H1 (cell line): ENCODE measurements around the gene TTC34. TPM values are rescaled to one million over a fixed set of nuclear protein-coding genes. Genes with fewer than 3 reads are reported as not detected.

Experiments used
- CTCF ChIA-PET: fragments of 300-600 bp; sonication (Branson Sonifier 250); formaldehyde crosslinking; loops from one replicate; lab custom pipeline; 2021; ENCODE audit not compliant: partially characterized antibody; lab: Charles Lee
- POLR2A ChIA-PET: fragments of 300-600 bp; sonication (Branson Sonifier 250); formaldehyde crosslinking; loops from one replicate; lab custom pipeline; 2021; ENCODE audit warnings: inconsistent platforms; ENCODE audit not compliant: partially characterized antibody; lab: Charles Lee
- DNase-seq, 2 experiments: peaks; one replicate each; pipeline versions ENCODE4 v3.0.0 to v3.0.0-alpha.2; 2010 to 2022; ENCODE audit warnings: low spot score in 2 of 2, low read depth in 1 of 2, mixed read lengths in 1 of 2
- FAIRE-seq: peaks from 2 replicates; lab custom pipeline; 2011; peaks lifted over from hg19 to GRCh38; lab: Jason Lieb, UNC
- H2AFZ ChIP-seq: 2 replicates; pipeline ENCODE4 v1.8.1; 2012; ENCODE audit warnings: low read length, inconsistent platforms
- H2AK5ac ChIP-seq: 2 replicates; pipeline ENCODE4 v1.6.1; 2013; ENCODE audit warnings: low read depth, low read length
- H2BK120ac ChIP-seq: replicated peaks from 2 replicates; pipeline ENCODE3; 2013; ENCODE audit warnings: low read depth, low read length, inconsistent platforms
- H2BK12ac ChIP-seq: 2 replicates; pipeline ENCODE4 v1.6.1; 2013; ENCODE audit warnings: low read depth, low read length
- H2BK15ac ChIP-seq: 2 replicates; pipeline ENCODE4 v1.6.1; 2013; ENCODE audit warnings: low read length
- H2BK20ac ChIP-seq: 2 replicates; pipeline ENCODE4 v1.6.1; 2013; ENCODE audit warnings: low read length
- H2BK5ac ChIP-seq: 2 replicates; pipeline ENCODE4 v1.6.1; 2013; ENCODE audit warnings: low read depth, low read length
- H3K14ac ChIP-seq: 2 replicates; pipeline ENCODE4 v1.6.1; 2013; ENCODE audit warnings: inconsistent platforms; ENCODE audit not compliant: insufficient read length
- H3K18ac ChIP-seq: 2 replicates; pipeline ENCODE4 v1.6.1; 2013; ENCODE audit warnings: low read length; ENCODE audit errors: extremely low read depth
- H3K23ac ChIP-seq: 2 replicates; pipeline ENCODE4 v1.6.1; 2013; ENCODE audit warnings: inconsistent platforms; ENCODE audit not compliant: insufficient read length
- H3K23me2 ChIP-seq: 2 replicates; pipeline ENCODE4 v1.6.1; 2013; ENCODE audit warnings: low read depth, low read length
- H3K27ac ChIP-seq: 2 replicates; pipeline ENCODE4 v1.6.1; 2011; ENCODE audit warnings: low read depth, low read length, inconsistent platforms
- H3K27me3 ChIP-seq, 4 experiments: replicated peaks in 1 of 4; 1 replicate in 1 of 4; 2 replicates in 3 of 4; pipeline versions ENCODE4 v1.6.1 to v1.8.1; 2011 to 2013; ENCODE audit warnings: low read length in 3 of 4, mild to moderate bottlenecking in 3 of 4, inconsistent platforms in 2 of 4, mixed read lengths in 2 of 4, moderate library complexity in 1 of 4; ENCODE audit not compliant: control insufficient read depth in 3 of 4, insufficient read depth in 3 of 4; ENCODE audit errors: extremely low read depth in 1 of 4
- H3K36me3 ChIP-seq, 4 experiments: 2 replicates each; pipeline versions ENCODE4 v1.6.1 to v1.8.1; 2011 to 2013; ENCODE audit warnings: mild to moderate bottlenecking in 4 of 4, low read length in 3 of 4, moderate library complexity in 2 of 4, control low read depth in 1 of 4, inconsistent platforms in 1 of 4; ENCODE audit not compliant: insufficient read depth in 4 of 4, control insufficient read depth in 2 of 4
- H3K4ac ChIP-seq: replicated peaks from 2 replicates; pipeline ENCODE3; 2013; ENCODE audit warnings: low read length, low read depth, mixed read lengths, inconsistent platforms; ENCODE audit not compliant: insufficient read length
- H3K4me1 ChIP-seq, 4 experiments: replicated peaks in 1 of 4; 1 replicate in 1 of 4; 2 replicates in 3 of 4; pipeline versions ENCODE4 v1.6.1 to v1.8.1; 2011 to 2013; ENCODE audit warnings: low read length in 3 of 4, inconsistent platforms in 2 of 4, mixed read lengths in 1 of 4; ENCODE audit not compliant: insufficient read depth in 4 of 4, control insufficient read depth in 3 of 4
- H3K4me2 ChIP-seq, 2 experiments: 2 replicates each; pipeline versions ENCODE4 v1.6.1 to v1.8.1; 2011 to 2013; ENCODE audit warnings: low read depth in 2 of 2, low read length in 2 of 2, control low read depth in 1 of 2, inconsistent platforms in 1 of 2, mild to moderate bottlenecking in 1 of 2; ENCODE audit not compliant: insufficient read depth in 1 of 2
- H3K4me3 ChIP-seq, 4 experiments: fragments of 200-600, 300-600 bp in 1 of 4; sonication (generic), shearing (Covaris generic), sonication (Bioruptor Twin) in 1 of 4; 2 replicates each; pipeline versions ENCODE4 v1.5.1 to v1.8.1; 2011 to 2016; ENCODE audit warnings: low read length in 4 of 4, low read depth in 3 of 4, control low read depth in 2 of 4, inconsistent platforms in 2 of 4, mild to moderate bottlenecking in 2 of 4, mixed read lengths in 1 of 4, moderate library complexity in 1 of 4; ENCODE audit not compliant: insufficient read depth in 2 of 4; ENCODE audit errors: extremely low read depth in 1 of 4
- H3K56ac ChIP-seq: replicated peaks from 2 replicates; pipeline ENCODE3; 2013; ENCODE audit warnings: low read depth, mild to moderate bottlenecking, mixed read lengths, low read length, inconsistent platforms; ENCODE audit not compliant: insufficient read length
- H3K79me1 ChIP-seq: 2 replicates; pipeline ENCODE4 v1.6.1; 2013; ENCODE audit warnings: low read depth, low read length, control low read depth
- H3K79me2 ChIP-seq, 2 experiments: 2 replicates each; pipeline versions ENCODE4 v1.6.1 to v1.8.1; 2012 to 2013; ENCODE audit warnings: low read length in 2 of 2, mild to moderate bottlenecking in 2 of 2, inconsistent platforms in 1 of 2; ENCODE audit not compliant: insufficient read depth in 2 of 2, control insufficient read depth in 1 of 2
- H3K9ac ChIP-seq, 4 experiments: replicated peaks in 1 of 4; 1 replicate in 1 of 4; 2 replicates in 3 of 4; pipeline versions ENCODE4 v1.6.1 to v1.8.1; 2011 to 2013; ENCODE audit warnings: low read depth in 3 of 4, low read length in 3 of 4, control low read depth in 2 of 4, mild to moderate bottlenecking in 2 of 4, moderate library complexity in 2 of 4, inconsistent platforms in 1 of 4; ENCODE audit errors: extremely low read depth in 1 of 4
- H3K9me3 ChIP-seq, 2 experiments: 2 replicates each; pipeline versions ENCODE4 v1.6.1 to v1.8.1; 2012 to 2013; ENCODE audit warnings: mild to moderate bottlenecking in 2 of 2, moderate library complexity in 2 of 2, control low read depth in 1 of 2, inconsistent platforms in 1 of 2, low read depth in 1 of 2, low read length in 1 of 2, mixed read lengths in 1 of 2; ENCODE audit not compliant: insufficient read depth in 2 of 2
- H4K20me1 ChIP-seq, 2 experiments: replicated peaks in 1 of 2; 2 replicates each; pipeline versions ENCODE3 to v1.8.1; 2011 to 2013; ENCODE audit warnings: inconsistent platforms in 2 of 2, low read length in 2 of 2, mild to moderate bottlenecking in 1 of 2; ENCODE audit not compliant: insufficient read depth in 2 of 2, control insufficient read depth in 1 of 2
- H4K5ac ChIP-seq: 2 replicates; pipeline ENCODE4 v1.6.1; 2013; ENCODE audit warnings: low read length, low read depth, mixed read lengths, inconsistent platforms; ENCODE audit not compliant: insufficient read length
- H4K8ac ChIP-seq: 2 replicates; pipeline ENCODE4 v1.8.0; 2013; ENCODE audit warnings: mild to moderate bottlenecking, moderate library complexity, low read length, inconsistent platforms; ENCODE audit not compliant: insufficient read depth; ENCODE audit errors: extremely low read depth
- H4K91ac ChIP-seq: replicated peaks from 2 replicates; pipeline ENCODE3; 2013; ENCODE audit warnings: low read length, mixed read lengths, inconsistent platforms; ENCODE audit not compliant: insufficient read length
- BACH1 ChIP-seq: IDR thresholded peaks from 2 replicates; pipeline ENCODE4 v1.6.1; 2012; ENCODE audit warnings: low read length, improper control_type of control experiment
- BCL11A ChIP-seq, 2 experiments: IDR thresholded peaks; one replicate each; pipeline ENCODE4 v1.6.1; 2011; ENCODE audit warnings: low read depth in 2 of 2, low read length in 2 of 2, mild to moderate bottlenecking in 2 of 2
- BRCA1 ChIP-seq: IDR thresholded peaks from 2 replicates; pipeline ENCODE4 v1.6.1; 2012; ENCODE audit warnings: low read depth, low read length, improper control_type of control experiment
- EGR1 ChIP-seq: IDR thresholded peaks from 2 replicates; pipeline ENCODE4 v1.6.1; 2011; ENCODE audit warnings: low read depth, low read length, borderline replicate concordance
- HDAC6 ChIP-seq: IDR thresholded peaks from one replicate; pipeline ENCODE4 v1.7.1; 2012; ENCODE audit warnings: low read depth, mild to moderate bottlenecking, inconsistent platforms, low read length, moderate library complexity
- JUN ChIP-seq: IDR thresholded peaks from 2 replicates; pipeline ENCODE4 v1.6.1; 2011; ENCODE audit warnings: low read depth, mild to moderate bottlenecking, improper control_type of control experiment, low read length
- MAFK ChIP-seq: IDR thresholded peaks from 2 replicates; pipeline ENCODE4 v1.6.1; 2012; ENCODE audit warnings: low read depth, mild to moderate bottlenecking, improper control_type of control experiment, low read length
- NRF1 ChIP-seq: IDR thresholded peaks from 2 replicates; pipeline ENCODE4 v1.6.1; 2011; ENCODE audit warnings: mild to moderate bottlenecking, low read depth, low read length, improper control_type of control experiment
- POLR2A ChIP-seq, 2 experiments: IDR thresholded peaks; 1 replicate in 1 of 2; 2 replicates in 1 of 2; pipeline ENCODE4 v1.6.1; 2011; ENCODE audit warnings: low read depth in 2 of 2, low read length in 2 of 2, mild to moderate bottlenecking in 2 of 2; ENCODE audit errors: control extremely low read depth in 1 of 2
- SP4 ChIP-seq: IDR thresholded peaks from 2 replicates; pipeline ENCODE4 v1.6.1; 2012; ENCODE audit warnings: low read length, inconsistent platforms
- SRF ChIP-seq: IDR thresholded peaks from 2 replicates; pipeline ENCODE4 v1.6.1; 2011; ENCODE audit warnings: mild to moderate bottlenecking, low read depth, low read length, moderate library complexity
- TCF12 ChIP-seq: IDR thresholded peaks from 2 replicates; pipeline ENCODE4 v1.6.1; 2011; ENCODE audit warnings: low read depth, mild to moderate bottlenecking, low read length
- TEAD4 ChIP-seq: IDR thresholded peaks from 2 replicates; pipeline ENCODE4 v1.6.1; 2012; ENCODE audit warnings: low read depth, low read length, inconsistent platforms, mixed read lengths
- ZNF274 ChIP-seq: IDR thresholded peaks from 2 replicates; pipeline ENCODE4 v1.7.0; 2012; ENCODE audit warnings: low read length, borderline replicate concordance; ENCODE audit errors: extremely low read depth
- WGBS, 2 experiments: shearing (Covaris generic) in 1 of 2; methylation state at CpG; one replicate each; pipeline versions ENCODE4 v1.1.6 to v1.1.7; 2013 to 2015; ENCODE audit warnings: low lambda C conversion rate in 2 of 2, mixed read lengths in 2 of 2, inconsistent platforms in 1 of 2, low coverage in 1 of 2, missing lambda C conversion rate in 1 of 2; ENCODE audit not compliant: insufficient replicate concordance in 2 of 2, insufficient coverage in 1 of 2, insufficient read length in 1 of 2; ENCODE audit errors: extremely low coverage in 1 of 2, missing lambda C conversion rate in 1 of 2; 5-methylcytosine and 5-hydroxymethylcytosine counted together
- polyA plus RNA-seq, 7 experiments: library from polyadenylated mRNA; depleted of rRNA in 3 of 7; stranded (reverse) in 5 of 7; unstranded in 2 of 7; fragments of >200 nt in 5 of 7; fragments of 200-250 nt in 2 of 7; gene quantifications; 1 replicate in 5 of 7; 2 replicates in 1 of 7; 4 replicates in 1 of 7; pipeline versions ENCODE4 v1.2.1 to v1.2.3, GENCODE V29; 2011 to 2013; ENCODE audit warnings: missing spikeins in 2 of 7, mixed read lengths in 2 of 7
- total RNA-seq: library from RNA; stranded (reverse); fragmentation: NEBNext Ultra II Directional; extraction: Animal tissue kit (Norgen Biotek cat#: 25700); gene quantifications from 2 replicates; pipeline ENCODE4 v1.2.1, GENCODE V29; 2021
- TF ChIP-seq, protein P1 (sequence below): IDR thresholded peaks from 2 replicates; pipeline ENCODE4 v1.6.1; 2011; ENCODE audit warnings: low read depth, mild to moderate bottlenecking, low read length; ENCODE audit not compliant: insufficient read depth

The TTC34 gene
- total and polyA plus RNA-seq, 2 of the 8 experiments (the other 6 are each of a cell fraction or from before 2014, with no cell fraction given): 0.23 to 0.50 TPM

DNA sequence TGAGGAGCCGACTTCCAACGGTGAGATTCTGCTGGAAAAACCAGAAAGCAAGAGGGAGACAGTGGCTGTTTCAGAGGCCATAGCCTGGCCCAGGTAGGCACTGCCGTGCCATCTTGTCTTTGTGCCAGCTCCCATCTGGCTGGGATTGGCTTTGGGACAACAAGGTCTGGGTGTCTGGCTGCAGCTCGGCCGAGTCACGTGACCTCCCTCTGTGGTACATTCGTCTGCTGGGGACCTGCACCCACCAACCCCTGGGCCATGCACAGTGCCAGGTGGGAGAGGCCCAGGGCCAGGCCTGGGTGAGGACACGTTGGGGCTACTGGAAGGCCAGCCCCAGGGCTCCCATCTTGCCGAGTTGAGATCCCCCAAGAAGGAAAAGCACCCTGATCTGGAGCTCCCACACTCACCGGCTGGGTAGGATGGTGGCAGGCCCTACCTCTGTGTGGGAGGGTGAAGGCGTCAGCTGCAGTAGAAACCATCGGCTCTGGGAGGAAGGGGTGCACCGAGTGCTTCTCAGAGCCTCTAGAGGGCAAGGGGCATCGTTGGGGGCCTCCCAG lies 25.3 kb upstream of the TTC34 start:
- no peaks in the 10 kb centered on the region for H3K79me2 ChIP-seq
- DNase-seq (no peak), FAIRE-seq (no peak)
- peaks cover 81 to 96% of the 10 kb centered on the region in 2 experiments for H3K9me3 ChIP-seq
- TF ChIP-seq TEAD4: no peak
- no peak for TF ChIP-seq MAFK
- no peak for TF ChIP-seq ZNF274
- TF ChIP-seq HDAC6: no peak
- no peak for TF ChIP-seq SRF
- TF ChIP-seq, protein P1, sequence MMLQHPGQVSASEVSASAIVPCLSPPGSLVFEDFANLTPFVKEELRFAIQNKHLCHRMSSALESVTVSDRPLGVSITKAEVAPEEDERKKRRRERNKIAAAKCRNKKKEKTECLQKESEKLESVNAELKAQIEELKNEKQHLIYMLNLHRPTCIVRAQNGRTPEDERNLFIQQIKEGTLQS: no peak
- no peak for TF ChIP-seq BRCA1
- no peak for TF ChIP-seq TCF12
- no peak for TF ChIP-seq SP4
- no peak for TF ChIP-seq BACH1
- no peak for TF ChIP-seq JUN
- no peak for TF ChIP-seq POLR2A (IDR thresholded peaks at IDR 0.05; ENCODE audit: control extremely low read depth in 1 of 2, low read depth in 2 of 2, low read length in 2 of 2)
- no peak for TF ChIP-seq NRF1
- no peak for TF ChIP-seq BCL11A (IDR thresholded peaks at IDR 0.05; ENCODE audit: low read depth in 2 of 2, low read length in 2 of 2)
- TF ChIP-seq EGR1: no peak
- no peak overlapping the region for H3K23ac ChIP-seq
- no peak overlapping the region for H2AK5ac ChIP-seq
- H4K5ac ChIP-seq: no peak overlapping the region
- H3K27ac ChIP-seq: no peak overlapping the region
- H3K14ac ChIP-seq: no peak overlapping the region
- no peak overlapping the region for H2BK12ac ChIP-seq
- H2BK20ac ChIP-seq: no peak overlapping the region
- no peak overlapping the region for H2BK5ac ChIP-seq
- no peaks in the 10 kb centered on the region for H3K36me3 ChIP-seq
- no peaks in the 10 kb centered on the region for H3K4me1 ChIP-seq
- POLR2A ChIA-PET: no interaction called here
- no peaks in the 10 kb centered on the region for H3K79me1 ChIP-seq
- CTCF ChIA-PET: no interaction called here
- no peak overlapping the region for H4K8ac ChIP-seq
- no peaks in the 10 kb centered on the region for H4K20me1 ChIP-seq
- WGBS, 2 experiments: 72% methylated on average over 14 of the region's 14 CpGs; no CpG with 5 or more reads in 1 of the 2 experiments
- H3K56ac ChIP-seq: no peak overlapping the region
- no peak overlapping the region for H3K4ac ChIP-seq
- no peaks in the 10 kb centered on the region for H3K27me3 ChIP-seq
- no peak overlapping the region for H3K4me3 ChIP-seq
- no peak overlapping the region for H3K9ac ChIP-seq
- no peak overlapping the region for H2AFZ ChIP-seq
- no peak overlapping the region for H3K18ac ChIP-seq
- H4K91ac ChIP-seq: no peak overlapping the region
- no peaks in the 10 kb centered on the region for H3K23me2 ChIP-seq
- no peak overlapping the region for H2BK120ac ChIP-seq
- no peak overlapping the region for H3K4me2 ChIP-seq
- no peak overlapping the region for H2BK15ac ChIP-seq
